H1 (cell line): ENCODE measurements around the gene UBAC1. TPM values are rescaled to one million over a fixed set of nuclear protein-coding genes. Genes with fewer than 3 reads are reported as not detected.

Source experiments
- CTCF ChIA-PET: fragments of 300-600 bp; sonication (Branson Sonifier 250); formaldehyde crosslinking; loops from one replicate; lab custom pipeline; 2021; ENCODE audit not compliant: partially characterized antibody; lab: Charles Lee
- POLR2A ChIA-PET: fragments of 300-600 bp; sonication (Branson Sonifier 250); formaldehyde crosslinking; loops from one replicate; lab custom pipeline; 2021; ENCODE audit warnings: inconsistent platforms; ENCODE audit not compliant: partially characterized antibody; lab: Charles Lee
- DNase-seq, 2 experiments: peaks; one replicate each; pipeline versions ENCODE4 v3.0.0 to v3.0.0-alpha.2; 2010 to 2022; ENCODE audit warnings: low spot score in 2 of 2, low read depth in 1 of 2, mixed read lengths in 1 of 2
- FAIRE-seq: peaks from 2 replicates; lab custom pipeline; 2011; peaks lifted over from hg19 to GRCh38; lab: Jason Lieb, UNC
- H2AFZ ChIP-seq: 2 replicates; pipeline ENCODE4 v1.8.1; 2012; ENCODE audit warnings: low read length, inconsistent platforms
- H2AK5ac ChIP-seq: 2 replicates; pipeline ENCODE4 v1.6.1; 2013; ENCODE audit warnings: low read depth, low read length
- H2BK120ac ChIP-seq: replicated peaks from 2 replicates; pipeline ENCODE3; 2013; ENCODE audit warnings: low read depth, low read length, inconsistent platforms
- H2BK12ac ChIP-seq: 2 replicates; pipeline ENCODE4 v1.6.1; 2013; ENCODE audit warnings: low read depth, low read length
- H2BK15ac ChIP-seq: 2 replicates; pipeline ENCODE4 v1.6.1; 2013; ENCODE audit warnings: low read length
- H2BK20ac ChIP-seq: 2 replicates; pipeline ENCODE4 v1.6.1; 2013; ENCODE audit warnings: low read length
- H2BK5ac ChIP-seq: 2 replicates; pipeline ENCODE4 v1.6.1; 2013; ENCODE audit warnings: low read depth, low read length
- H3K14ac ChIP-seq: 2 replicates; pipeline ENCODE4 v1.6.1; 2013; ENCODE audit warnings: inconsistent platforms; ENCODE audit not compliant: insufficient read length
- H3K18ac ChIP-seq: 2 replicates; pipeline ENCODE4 v1.6.1; 2013; ENCODE audit warnings: low read length; ENCODE audit errors: extremely low read depth
- H3K23ac ChIP-seq: 2 replicates; pipeline ENCODE4 v1.6.1; 2013; ENCODE audit warnings: inconsistent platforms; ENCODE audit not compliant: insufficient read length
- H3K23me2 ChIP-seq: 2 replicates; pipeline ENCODE4 v1.6.1; 2013; ENCODE audit warnings: low read depth, low read length
- H3K27ac ChIP-seq: 2 replicates; pipeline ENCODE4 v1.6.1; 2011; ENCODE audit warnings: low read depth, low read length, inconsistent platforms
- H3K27me3 ChIP-seq, 4 experiments: replicated peaks in 1 of 4; 1 replicate in 1 of 4; 2 replicates in 3 of 4; pipeline versions ENCODE4 v1.6.1 to v1.8.1; 2011 to 2013; ENCODE audit warnings: low read length in 3 of 4, mild to moderate bottlenecking in 3 of 4, inconsistent platforms in 2 of 4, mixed read lengths in 2 of 4, moderate library complexity in 1 of 4; ENCODE audit not compliant: control insufficient read depth in 3 of 4, insufficient read depth in 3 of 4; ENCODE audit errors: extremely low read depth in 1 of 4
- H3K36me3 ChIP-seq, 4 experiments: 2 replicates each; pipeline versions ENCODE4 v1.6.1 to v1.8.1; 2011 to 2013; ENCODE audit warnings: mild to moderate bottlenecking in 4 of 4, low read length in 3 of 4, moderate library complexity in 2 of 4, control low read depth in 1 of 4, inconsistent platforms in 1 of 4; ENCODE audit not compliant: insufficient read depth in 4 of 4, control insufficient read depth in 2 of 4
- H3K4ac ChIP-seq: replicated peaks from 2 replicates; pipeline ENCODE3; 2013; ENCODE audit warnings: low read length, low read depth, mixed read lengths, inconsistent platforms; ENCODE audit not compliant: insufficient read length
- H3K4me1 ChIP-seq, 4 experiments: replicated peaks in 1 of 4; 1 replicate in 1 of 4; 2 replicates in 3 of 4; pipeline versions ENCODE4 v1.6.1 to v1.8.1; 2011 to 2013; ENCODE audit warnings: low read length in 3 of 4, inconsistent platforms in 2 of 4, mixed read lengths in 1 of 4; ENCODE audit not compliant: insufficient read depth in 4 of 4, control insufficient read depth in 3 of 4
- H3K4me2 ChIP-seq, 2 experiments: 2 replicates each; pipeline versions ENCODE4 v1.6.1 to v1.8.1; 2011 to 2013; ENCODE audit warnings: low read depth in 2 of 2, low read length in 2 of 2, control low read depth in 1 of 2, inconsistent platforms in 1 of 2, mild to moderate bottlenecking in 1 of 2; ENCODE audit not compliant: insufficient read depth in 1 of 2
- H3K4me3 ChIP-seq, 4 experiments: fragments of 200-600, 300-600 bp in 1 of 4; sonication (generic), shearing (Covaris generic), sonication (Bioruptor Twin) in 1 of 4; 2 replicates each; pipeline versions ENCODE4 v1.5.1 to v1.8.1; 2011 to 2016; ENCODE audit warnings: low read length in 4 of 4, low read depth in 3 of 4, control low read depth in 2 of 4, inconsistent platforms in 2 of 4, mild to moderate bottlenecking in 2 of 4, mixed read lengths in 1 of 4, moderate library complexity in 1 of 4; ENCODE audit not compliant: insufficient read depth in 2 of 4; ENCODE audit errors: extremely low read depth in 1 of 4
- H3K56ac ChIP-seq: replicated peaks from 2 replicates; pipeline ENCODE3; 2013; ENCODE audit warnings: low read depth, mild to moderate bottlenecking, mixed read lengths, low read length, inconsistent platforms; ENCODE audit not compliant: insufficient read length
- H3K79me1 ChIP-seq: 2 replicates; pipeline ENCODE4 v1.6.1; 2013; ENCODE audit warnings: low read depth, low read length, control low read depth
- H3K79me2 ChIP-seq, 2 experiments: 2 replicates each; pipeline versions ENCODE4 v1.6.1 to v1.8.1; 2012 to 2013; ENCODE audit warnings: low read length in 2 of 2, mild to moderate bottlenecking in 2 of 2, inconsistent platforms in 1 of 2; ENCODE audit not compliant: insufficient read depth in 2 of 2, control insufficient read depth in 1 of 2
- H3K9ac ChIP-seq, 4 experiments: replicated peaks in 1 of 4; 1 replicate in 1 of 4; 2 replicates in 3 of 4; pipeline versions ENCODE4 v1.6.1 to v1.8.1; 2011 to 2013; ENCODE audit warnings: low read depth in 3 of 4, low read length in 3 of 4, control low read depth in 2 of 4, mild to moderate bottlenecking in 2 of 4, moderate library complexity in 2 of 4, inconsistent platforms in 1 of 4; ENCODE audit errors: extremely low read depth in 1 of 4
- H3K9me3 ChIP-seq, 2 experiments: 2 replicates each; pipeline versions ENCODE4 v1.6.1 to v1.8.1; 2012 to 2013; ENCODE audit warnings: mild to moderate bottlenecking in 2 of 2, moderate library complexity in 2 of 2, control low read depth in 1 of 2, inconsistent platforms in 1 of 2, low read depth in 1 of 2, low read length in 1 of 2, mixed read lengths in 1 of 2; ENCODE audit not compliant: insufficient read depth in 2 of 2
- H4K20me1 ChIP-seq, 2 experiments: replicated peaks in 1 of 2; 2 replicates each; pipeline versions ENCODE3 to v1.8.1; 2011 to 2013; ENCODE audit warnings: inconsistent platforms in 2 of 2, low read length in 2 of 2, mild to moderate bottlenecking in 1 of 2; ENCODE audit not compliant: insufficient read depth in 2 of 2, control insufficient read depth in 1 of 2
- H4K5ac ChIP-seq: 2 replicates; pipeline ENCODE4 v1.6.1; 2013; ENCODE audit warnings: low read length, low read depth, mixed read lengths, inconsistent platforms; ENCODE audit not compliant: insufficient read length
- H4K8ac ChIP-seq: 2 replicates; pipeline ENCODE4 v1.8.0; 2013; ENCODE audit warnings: mild to moderate bottlenecking, moderate library complexity, low read length, inconsistent platforms; ENCODE audit not compliant: insufficient read depth; ENCODE audit errors: extremely low read depth
- H4K91ac ChIP-seq: replicated peaks from 2 replicates; pipeline ENCODE3; 2013; ENCODE audit warnings: low read length, mixed read lengths, inconsistent platforms; ENCODE audit not compliant: insufficient read length
- CEBPB ChIP-seq: IDR thresholded peaks from 2 replicates; pipeline ENCODE4 v1.6.1; 2012; ENCODE audit warnings: low read depth, low read length
- CHD2 ChIP-seq: IDR thresholded peaks from 2 replicates; pipeline ENCODE4 v1.6.1; 2012; ENCODE audit warnings: low read length, improper control_type of control experiment
- HDAC2 ChIP-seq, 2 experiments: fragments of 300-600 bp in 1 of 2; sonication (generic) in 1 of 2; IDR thresholded peaks; 2 replicates each; pipeline ENCODE4 v1.6.1; 2011 to 2012; ENCODE audit warnings: low read depth in 2 of 2, low read length in 2 of 2, mild to moderate bottlenecking in 2 of 2, moderate library complexity in 2 of 2, borderline replicate concordance in 1 of 2, inconsistent platforms in 1 of 2
- KDM1A ChIP-seq: fragments of 200-600, 300-600 bp; sonication (generic); IDR thresholded peaks from 2 replicates; pipeline ENCODE4 v1.7.1; 2016; ENCODE audit warnings: mild to moderate bottlenecking, low read length, borderline replicate concordance
- PHF8 ChIP-seq: fragments of 200-600 bp; sonication (generic); conservative IDR thresholded peaks from 2 replicates; pipeline ENCODE4 v1.7.1; 2012; ENCODE audit warnings: low read depth, mild to moderate bottlenecking, inconsistent platforms, low read length, moderate library complexity
- RBBP5 ChIP-seq: IDR thresholded peaks from 2 replicates; pipeline ENCODE4 v1.7.1; 2012; ENCODE audit warnings: low read depth, mild to moderate bottlenecking, inconsistent platforms, low read length, moderate library complexity, borderline replicate concordance
- RFX5 ChIP-seq: IDR thresholded peaks from 2 replicates; pipeline ENCODE4 v1.6.1; 2011; ENCODE audit warnings: low read depth, low read length, improper control_type of control experiment, borderline replicate concordance
- RNF2 ChIP-seq: fragments of 200-900, 300-1000 bp; sonication (generic); IDR thresholded peaks from 2 replicates; pipeline ENCODE4 v1.7.1; 2016; ENCODE audit warnings: borderline replicate concordance, low read depth, mild to moderate bottlenecking, antibody characterized with exemption, low read length; ENCODE audit not compliant: poor library complexity, severe bottlenecking; ENCODE audit errors: missing control alignments
- TAF1 ChIP-seq: IDR thresholded peaks from 2 replicates; pipeline ENCODE4 v1.6.1; 2011; ENCODE audit warnings: mild to moderate bottlenecking, low read depth, low read length
- TBP ChIP-seq: IDR thresholded peaks from 2 replicates; pipeline ENCODE4 v1.6.1; 2011; ENCODE audit warnings: low read depth, low read length, improper control_type of control experiment
- ZNF274 ChIP-seq: IDR thresholded peaks from 2 replicates; pipeline ENCODE4 v1.7.0; 2012; ENCODE audit warnings: low read length, borderline replicate concordance; ENCODE audit errors: extremely low read depth
- WGBS, 2 experiments: shearing (Covaris generic) in 1 of 2; methylation state at CpG; one replicate each; pipeline versions ENCODE4 v1.1.6 to v1.1.7; 2013 to 2015; ENCODE audit warnings: low lambda C conversion rate in 2 of 2, mixed read lengths in 2 of 2, inconsistent platforms in 1 of 2, low coverage in 1 of 2, missing lambda C conversion rate in 1 of 2; ENCODE audit not compliant: insufficient replicate concordance in 2 of 2, insufficient coverage in 1 of 2, insufficient read length in 1 of 2; ENCODE audit errors: extremely low coverage in 1 of 2, missing lambda C conversion rate in 1 of 2; 5-methylcytosine and 5-hydroxymethylcytosine counted together
- polyA plus RNA-seq, 7 experiments: library from polyadenylated mRNA; depleted of rRNA in 3 of 7; stranded (reverse) in 5 of 7; unstranded in 2 of 7; fragments of >200 nt in 5 of 7; fragments of 200-250 nt in 2 of 7; gene quantifications; 1 replicate in 5 of 7; 2 replicates in 1 of 7; 4 replicates in 1 of 7; pipeline versions ENCODE4 v1.2.1 to v1.2.3, GENCODE V29; 2011 to 2013; ENCODE audit warnings: missing spikeins in 2 of 7, mixed read lengths in 2 of 7
- total RNA-seq: library from RNA; stranded (reverse); fragmentation: NEBNext Ultra II Directional; extraction: Animal tissue kit (Norgen Biotek cat#: 25700); gene quantifications from 2 replicates; pipeline ENCODE4 v1.2.1, GENCODE V29; 2021

Gene UBAC1
- total and polyA plus RNA-seq, 2 of the 8 experiments (the other 6 are each of a cell fraction or from before 2014, with no cell fraction given), result 59.3 to 85.2 TPM

DNA sequence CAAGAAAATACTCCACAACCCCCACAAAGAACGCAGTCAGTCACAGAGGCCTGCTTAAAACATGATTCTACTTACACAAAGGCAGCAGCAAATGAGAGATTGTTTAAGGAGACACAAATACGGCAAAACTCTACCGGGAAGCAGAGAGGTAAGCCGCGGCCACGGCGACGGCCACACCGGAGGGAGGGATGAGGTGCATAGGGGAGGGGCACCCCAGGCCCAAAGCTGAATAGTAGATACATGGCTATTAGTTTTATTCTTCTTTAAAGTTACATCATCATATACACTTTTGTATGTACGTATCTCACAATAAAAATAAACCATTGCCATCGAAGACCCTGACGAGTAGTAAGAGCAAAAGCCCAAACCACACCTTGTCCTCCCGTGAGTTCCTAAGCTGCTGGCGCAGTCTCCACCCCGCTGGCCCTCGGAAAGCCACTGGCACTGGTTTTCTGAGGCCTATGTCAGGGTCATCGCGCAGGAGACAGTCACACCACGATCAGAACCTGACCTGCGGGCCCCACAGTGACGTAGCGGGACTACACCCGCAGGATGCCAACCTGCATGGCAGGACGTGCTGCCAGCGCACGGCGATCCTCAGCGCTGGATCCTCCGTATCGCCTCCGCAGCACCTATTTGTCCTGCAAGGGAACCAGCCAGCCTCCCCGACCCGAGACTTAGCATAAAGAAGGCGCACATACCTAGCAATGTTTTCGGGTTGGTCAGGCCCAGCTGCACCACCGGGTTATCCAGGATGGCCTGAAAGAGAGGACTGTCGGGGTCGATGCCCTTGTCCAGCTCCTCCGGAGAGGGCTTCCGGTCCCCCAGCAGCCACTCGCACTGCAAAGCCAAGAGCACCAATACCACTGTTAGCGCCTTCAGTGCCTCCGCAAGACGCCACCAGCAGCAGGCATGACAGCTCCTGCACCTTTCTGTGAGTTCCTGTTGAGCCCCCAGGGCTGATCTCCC is 23.4 kb downstream of the UBAC1 start:
- H2BK20ac ChIP-seq, result no peak overlapping the region
- H3K23me2 ChIP-seq, result peaks cover 4% of the 10 kb centered on the region; the same call in 1 of the 2 replicates
- no peak overlapping the region for H2AFZ ChIP-seq
- H3K4me3 ChIP-seq, result no peak overlapping the region
- no peak overlapping the region for H2BK15ac ChIP-seq
- H3K79me1 ChIP-seq, result no peaks in the 10 kb centered on the region
- 94% methylated on average over 39 of the region's 44 CpGs; no CpG with 5 or more reads in 1 of the 2 experiments for WGBS, 2 experiments
- peaks cover 3 to 10% of the 10 kb centered on the region in 2 experiments; a peak in 3 of 4 replicates for H3K9me3 ChIP-seq
- no peak overlapping the region for H2BK5ac ChIP-seq
- POLR2A ChIA-PET, result no interaction called here
- H3K18ac ChIP-seq, result no peak overlapping the region
- no peak overlapping the region for H2BK120ac ChIP-seq
- no peak overlapping the region for H2AK5ac ChIP-seq
- H4K91ac ChIP-seq, result no peak overlapping the region
- H3K23ac ChIP-seq, result no peak overlapping the region
- no peaks in the 10 kb centered on the region for H3K4me1 ChIP-seq
- no peak overlapping the region for H2BK12ac ChIP-seq
- H3K36me3 ChIP-seq, result peaks cover 4 to 38% (median 22%) of the 10 kb centered on the region in 4 experiments; a peak in 6 of 8 replicates
- H3K4me2 ChIP-seq, result no peak overlapping the region
- H3K4ac ChIP-seq, result no peak overlapping the region
- no peak overlapping the region for H4K5ac ChIP-seq
- H4K20me1 ChIP-seq, result peaks cover 0 to 10% of the 10 kb centered on the region in 2 experiments
- FAIRE-seq (no peak), DNase-seq (no peak)
- H3K14ac ChIP-seq, result no peak overlapping the region
- no peak overlapping the region for H4K8ac ChIP-seq
- no peak overlapping the region for H3K27ac ChIP-seq
- no peaks in the 10 kb centered on the region for H3K79me2 ChIP-seq
- no peak overlapping the region for H3K56ac ChIP-seq
- no peak overlapping the region for H3K9ac ChIP-seq
- CTCF ChIA-PET, result no interaction called here
- no peaks in the 10 kb centered on the region for H3K27me3 ChIP-seq
- TF ChIP-seq HDAC2 (IDR thresholded peaks at IDR 0.05; ENCODE audit: borderline replicate concordance in 1 of 2, low read depth in 2 of 2, low read length in 2 of 2) (no peak), RNF2 (no peak), ZNF274 (no peak), CHD2 (no peak), RFX5 (no peak), KDM1A (no peak), CEBPB (no peak), TAF1 (no peak), PHF8 (no peak), RBBP5 (no peak), TBP (no peak)
